ENCODE measurements around the gene THOC6. TPM values are rescaled to one million over a fixed set of nuclear protein-coding genes. Genes with fewer than 3 reads are reported as not detected.

The THOC6 gene
- total RNA-seq, 2 donors from 2014 or later = 45.8 to 52.4 TPM

DNA sequence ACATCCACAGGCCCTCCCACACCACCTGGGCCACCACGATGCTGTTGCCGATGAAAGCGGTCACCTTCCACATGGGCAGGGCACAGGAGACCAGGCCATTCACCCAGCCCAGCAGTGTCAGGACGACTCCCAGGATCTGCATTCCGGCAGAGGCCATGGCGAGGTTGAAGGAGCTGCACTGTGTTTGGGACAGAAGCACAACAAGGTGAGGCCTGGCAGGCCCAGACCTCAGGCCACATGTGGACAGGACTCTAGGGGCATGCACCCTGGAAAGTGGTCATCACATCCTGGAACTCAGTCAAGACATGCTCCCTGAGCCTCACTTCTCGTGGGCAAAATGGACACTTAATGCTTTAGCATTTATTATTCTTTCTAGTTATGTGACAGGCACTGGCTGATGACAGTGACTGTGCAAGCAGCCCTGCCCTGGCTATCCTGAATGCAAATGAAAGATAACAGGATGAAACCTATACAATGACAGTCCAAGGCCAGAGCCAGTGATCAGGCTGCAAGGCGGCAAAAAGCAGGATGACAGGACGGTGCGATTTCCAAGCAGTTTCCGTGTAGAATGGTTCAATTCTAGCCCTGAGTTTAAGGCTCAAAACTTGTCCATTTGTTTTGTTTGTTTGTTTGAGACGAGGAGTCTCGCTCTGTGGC lies 7.8 kb upstream of the THOC6 start:
- TF ChIP-seq, protein P1, sequence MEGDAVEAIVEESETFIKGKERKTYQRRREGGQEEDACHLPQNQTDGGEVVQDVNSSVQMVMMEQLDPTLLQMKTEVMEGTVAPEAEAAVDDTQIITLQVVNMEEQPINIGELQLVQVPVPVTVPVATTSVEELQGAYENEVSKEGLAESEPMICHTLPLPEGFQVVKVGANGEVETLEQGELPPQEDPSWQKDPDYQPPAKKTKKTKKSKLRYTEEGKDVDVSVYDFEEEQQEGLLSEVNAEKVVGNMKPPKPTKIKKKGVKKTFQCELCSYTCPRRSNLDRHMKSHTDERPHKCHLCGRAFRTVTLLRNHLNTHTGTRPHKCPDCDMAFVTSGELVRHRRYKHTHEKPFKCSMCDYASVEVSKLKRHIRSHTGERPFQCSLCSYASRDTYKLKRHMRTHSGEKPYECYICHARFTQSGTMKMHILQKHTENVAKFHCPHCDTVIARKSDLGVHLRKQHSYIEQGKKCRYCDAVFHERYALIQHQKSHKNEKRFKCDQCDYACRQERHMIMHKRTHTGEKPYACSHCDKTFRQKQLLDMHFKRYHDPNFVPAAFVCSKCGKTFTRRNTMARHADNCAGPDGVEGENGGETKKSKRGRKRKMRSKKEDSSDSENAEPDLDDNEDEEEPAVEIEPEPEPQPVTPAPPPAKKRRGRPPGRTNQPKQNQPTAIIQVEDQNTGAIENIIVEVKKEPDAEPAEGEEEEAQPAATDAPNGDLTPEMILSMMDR (conservative IDR thresholded peaks at IDR 0.05) = no peak
- no peak overlapping the region for H3K27ac Mint-ChIP-seq
- H3K9me3 Mint-ChIP-seq = no peaks in the 10 kb centered on the region
- WGBS, 2 experiments (ENCODE audit: insufficient coverage in 1 of 2, insufficient read length in 1 of 2) = 87 to 88% methylated on average over 10 to 13 of the region's 13 CpGs
- peaks cover 39% of the 10 kb centered on the region for H3K4me1 Mint-ChIP-seq
- Histone ChIP-seq H3K27me3 (ENCODE audit: control insufficient read depth, insufficient read depth, low read length, poor library complexity, severe bottlenecking) (no peaks in the 10 kb centered on the region), H3K4me1 (ENCODE audit: control insufficient read depth, insufficient read depth, low read length) (peaks cover 5% of the 10 kb centered on the region), H3K27ac (ENCODE audit: low read depth, low read length) (no peak overlapping the region), H3K9ac (ENCODE audit: extremely low read depth, low read length, poor library complexity, severe bottlenecking) (no peak overlapping the region), H3K4me3 (ENCODE audit: low read length) (peak overlapping the region; percentile 97), H3K36me3 (ENCODE audit: control insufficient read depth, insufficient read depth, low read length) (peaks cover 15% of the 10 kb centered on the region), H3K9me3 (ENCODE audit: control insufficient read depth, low read length) (no peaks in the 10 kb centered on the region)
- no peak for DNase-seq
- H3K36me3 Mint-ChIP-seq (ENCODE audit: low read depth) = peaks cover 23% of the 10 kb centered on the region
- peaks cover 20% of the 10 kb centered on the region for H3K27me3 Mint-ChIP-seq (ENCODE audit: insufficient read depth)
- peak overlapping the region; percentile 88 for H3K4me3 Mint-ChIP-seq

DNA sequence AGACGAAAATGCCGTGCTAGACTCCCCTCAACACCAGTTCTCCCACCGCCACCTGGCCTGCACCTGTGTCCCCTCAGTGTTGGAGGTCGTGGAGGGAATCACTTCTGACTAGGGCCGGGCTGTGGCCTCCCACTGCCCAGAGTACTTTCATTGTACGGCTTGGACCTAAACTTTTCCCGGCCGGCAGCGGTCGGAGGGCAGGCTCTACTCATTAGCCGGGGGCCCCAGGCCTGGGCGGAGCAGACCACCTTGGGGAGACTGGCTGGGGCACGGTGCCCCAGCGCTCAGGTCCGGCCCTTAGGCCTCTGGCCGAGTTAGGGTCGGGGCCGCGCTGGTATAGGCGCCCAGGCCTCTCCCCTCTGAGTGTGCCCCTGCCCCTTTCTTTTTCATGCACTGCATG lies 6.5 kb upstream of the THOC6 start:
- Histone ChIP-seq H3K9ac (ENCODE audit: extremely low read depth, low read length, poor library complexity, severe bottlenecking) (peak overlapping the region; percentile 93), H3K27ac (ENCODE audit: low read depth, low read length) (no peak overlapping the region), H3K4me1 (ENCODE audit: control insufficient read depth, insufficient read depth, low read length) (peaks cover 8% of the 10 kb centered on the region), H3K9me3 (ENCODE audit: control insufficient read depth, low read length) (no peaks in the 10 kb centered on the region), H3K36me3 (ENCODE audit: control insufficient read depth, insufficient read depth, low read length) (peaks cover 20% of the 10 kb centered on the region), H3K4me3 (ENCODE audit: low read length) (peak overlapping the region; percentile 97), H3K27me3 (ENCODE audit: control insufficient read depth, insufficient read depth, low read length, poor library complexity, severe bottlenecking) (no peaks in the 10 kb centered on the region)
- H3K4me1 Mint-ChIP-seq = peaks cover 46% of the 10 kb centered on the region
- peaks cover 13% of the 10 kb centered on the region for H3K27me3 Mint-ChIP-seq (ENCODE audit: insufficient read depth)
- no peak for DNase-seq
- H3K4me3 Mint-ChIP-seq = peak overlapping the region; percentile 88
- no peaks in the 10 kb centered on the region for H3K9me3 Mint-ChIP-seq
- peak overlapping the region; percentile 91 for H3K27ac Mint-ChIP-seq
- H3K36me3 Mint-ChIP-seq (ENCODE audit: low read depth) = peaks cover 25% of the 10 kb centered on the region
- 1 to 2% methylated on average over 13 to 20 of the region's 20 CpGs for WGBS, 2 experiments (ENCODE audit: insufficient coverage in 1 of 2, insufficient read length in 1 of 2)
- TF ChIP-seq, protein P1 (conservative IDR thresholded peaks at IDR 0.05) = no peak

DNA sequence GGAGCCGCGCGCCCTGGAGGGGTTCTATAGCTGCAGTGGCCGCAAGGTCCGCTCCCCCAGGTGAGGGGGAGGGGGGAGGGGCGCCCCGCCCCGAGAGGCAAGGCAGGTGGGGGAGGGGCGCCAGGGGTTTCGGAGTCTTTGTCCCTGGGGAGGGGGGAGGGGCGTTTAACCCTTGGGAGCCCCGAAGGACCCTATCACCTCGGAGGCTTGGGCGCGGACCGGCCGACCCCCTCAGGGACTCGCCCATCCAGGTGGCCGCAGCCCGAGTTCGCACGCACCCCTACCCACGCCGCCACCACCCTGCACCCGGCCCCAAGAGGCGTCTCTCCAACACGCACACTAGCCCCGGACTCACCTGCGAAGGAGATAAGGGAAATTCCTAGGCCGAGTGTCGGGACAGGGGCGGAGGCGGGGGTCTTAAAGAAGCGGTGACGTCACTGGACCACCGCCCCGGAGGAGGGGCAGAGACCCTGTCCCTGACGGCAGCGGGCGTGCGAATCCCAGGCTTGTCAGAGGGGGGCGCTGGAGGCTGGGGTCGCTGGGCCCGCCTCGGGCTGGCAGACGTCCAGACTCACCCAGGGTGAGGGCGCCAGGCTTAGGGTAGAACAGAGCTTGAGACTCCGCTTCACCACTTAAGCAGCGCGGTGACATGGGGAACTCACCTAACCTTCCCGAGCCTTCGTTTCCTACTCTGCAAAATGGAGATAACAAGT lies 5.9 kb upstream of the THOC6 start, which contains the start of gene CLDN6:
Gene CLDN6, minus strand, starts transcription at position 390 of the 713 bp plus-strand sequence. CDS start 2,162 bp downstream, outside the sequence.
- Histone ChIP-seq H3K27ac (ENCODE audit: low read depth, low read length) (peak within 1 kb of the TSS; percentile 82), H3K4me3 (ENCODE audit: low read length) (peak within 1 kb of the TSS; percentile 97), H3K4me1 (ENCODE audit: control insufficient read depth, insufficient read depth, low read length) (peaks cover 11% of the 10 kb centered on the region), H3K27me3 (ENCODE audit: control insufficient read depth, insufficient read depth, low read length, poor library complexity, severe bottlenecking) (no peaks in the 10 kb centered on the region), H3K9me3 (ENCODE audit: control insufficient read depth, low read length) (no peaks in the 10 kb centered on the region), H3K36me3 (ENCODE audit: control insufficient read depth, insufficient read depth, low read length) (peaks cover 25% of the 10 kb centered on the region), H3K9ac (ENCODE audit: extremely low read depth, low read length, poor library complexity, severe bottlenecking) (peak within 1 kb of the TSS; percentile 93)
- TF ChIP-seq, protein P1 (conservative IDR thresholded peaks at IDR 0.05) = peak; percentile 91
- Mint-ChIP-seq H3K36me3 (ENCODE audit: low read depth) (peaks cover 25% of the 10 kb centered on the region), H3K4me1 (peaks cover 47% of the 10 kb centered on the region), H3K9me3 (no peaks in the 10 kb centered on the region), H3K27me3 (ENCODE audit: insufficient read depth) (peaks cover 7% of the 10 kb centered on the region), H3K27ac (peak within 1 kb of the TSS; percentile 99), H3K4me3 (peak within 1 kb of the TSS; percentile 88)
- 2% methylated on average over 9 to 49 of the region's 52 CpGs for WGBS, 2 experiments (ENCODE audit: insufficient coverage in 1 of 2, insufficient read length in 1 of 2)
- DNase-seq = peak; percentile 100

All from endodermal cell (in vitro differentiated cells).